Dermis blood vessel endothelial cell (primary cell): Measurements from ENCODE around the gene FSTL5. TPM values are rescaled to one million over a fixed set of nuclear protein-coding genes. Genes with fewer than 3 reads are reported as not detected.
"Not testable (repeated sequence)": the region's sequence is repeated elsewhere in the genome, so short reads cannot be mapped to it uniquely, and the experiment has no call there.

Experiments used
- DNase-seq: peaks from one replicate; pipeline ENCODE4 v3.0.0; 2010
- total RNA-seq: library from RNA; depleted of rRNA; stranded (reverse); fragments of >200 nt; gene quantifications from 2 replicates; pipeline ENCODE4 v1.2.3, GENCODE V29; 2014

The FSTL5 gene
- total RNA-seq, 1 donor from 2014 or later = under 0.01 TPM

- no peak for DNase-seq
Measured at GRCh38 chr4:161828061-161828460, 335.7 kb downstream of the FSTL5 start.

DNA sequence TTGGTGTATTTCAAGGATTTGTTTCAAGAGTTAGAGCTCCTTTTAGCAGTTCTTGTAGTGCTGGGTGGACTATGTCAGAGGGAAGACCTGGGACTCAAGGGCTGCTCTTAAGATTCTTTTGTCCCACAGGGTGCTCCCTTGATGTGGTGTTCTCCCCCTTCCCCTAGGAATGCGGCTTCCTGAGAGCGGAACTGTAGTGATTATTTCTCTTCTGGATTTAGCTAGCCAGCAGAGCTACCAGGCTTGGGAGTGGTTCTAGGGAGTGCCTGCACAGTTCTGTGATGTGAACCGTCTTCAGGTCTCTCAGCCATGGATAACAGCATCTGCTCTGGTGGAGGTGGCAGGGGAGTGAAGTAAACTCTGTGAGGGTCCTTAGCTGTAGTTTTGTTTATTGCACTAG is 336.8 kb downstream of the FSTL5 start:
- no peak for DNase-seq

DNA sequence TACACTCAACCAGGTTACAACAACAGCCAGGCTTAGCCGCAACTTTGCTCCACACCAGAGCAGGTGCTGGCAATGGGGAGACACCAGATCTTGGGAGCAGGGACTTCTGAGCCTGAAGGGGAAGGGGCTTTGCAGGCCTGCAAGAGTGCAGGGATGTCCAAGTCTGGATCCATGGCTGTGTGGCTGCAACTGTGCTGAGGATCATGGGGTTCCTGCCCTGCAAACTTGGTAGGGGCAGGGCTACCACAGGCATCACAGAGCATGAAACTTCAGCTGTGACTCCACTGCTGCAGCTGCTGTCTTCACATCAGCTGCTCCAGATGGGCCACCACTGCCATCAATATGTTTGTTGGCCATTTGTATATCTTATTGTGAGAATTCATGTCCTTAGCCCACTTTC is 340.4 kb downstream of the FSTL5 start:
- no peak for DNase-seq

DNA sequence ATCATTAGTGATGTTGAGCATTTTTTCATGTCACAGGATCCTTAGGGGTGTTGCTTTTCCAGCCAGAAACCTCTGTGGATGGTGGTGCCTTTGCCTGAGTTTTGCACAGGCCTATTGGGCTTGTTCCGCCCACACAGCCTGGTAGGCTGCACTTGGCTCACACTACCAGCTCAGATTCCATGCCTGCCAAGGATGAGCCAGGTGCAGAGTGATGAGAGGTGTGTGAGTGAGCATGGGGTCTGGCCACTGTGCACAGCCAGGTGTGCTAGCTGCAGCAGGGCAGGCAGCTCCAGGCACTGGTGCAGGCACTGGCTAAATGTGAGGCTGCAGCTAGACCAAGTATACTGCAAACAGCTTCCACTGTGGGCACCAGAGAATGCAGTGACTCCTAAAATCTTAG is 341.6 kb downstream of the FSTL5 start:
- no peak for DNase-seq

DNA sequence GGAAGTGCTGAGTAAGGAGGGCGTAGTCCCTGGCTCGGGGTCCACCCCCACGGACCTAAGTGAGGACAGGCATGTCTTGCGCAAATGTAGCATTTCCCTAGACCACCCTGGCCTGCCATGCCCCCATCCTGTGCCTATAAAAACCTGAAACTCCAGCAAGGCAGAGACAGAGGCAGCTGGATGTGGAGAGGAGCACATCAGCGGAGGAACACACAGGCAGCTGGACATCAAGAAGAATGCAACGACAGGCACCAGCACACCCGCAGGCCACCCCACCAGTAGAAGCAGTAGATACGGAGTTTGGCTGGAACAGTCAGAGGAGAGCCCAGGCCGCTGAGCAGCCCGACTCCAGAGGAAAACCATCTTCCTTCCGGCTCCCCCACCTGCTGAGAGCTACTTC is 345.9 kb downstream of the FSTL5 start:
- DNase-seq = no peak

DNA sequence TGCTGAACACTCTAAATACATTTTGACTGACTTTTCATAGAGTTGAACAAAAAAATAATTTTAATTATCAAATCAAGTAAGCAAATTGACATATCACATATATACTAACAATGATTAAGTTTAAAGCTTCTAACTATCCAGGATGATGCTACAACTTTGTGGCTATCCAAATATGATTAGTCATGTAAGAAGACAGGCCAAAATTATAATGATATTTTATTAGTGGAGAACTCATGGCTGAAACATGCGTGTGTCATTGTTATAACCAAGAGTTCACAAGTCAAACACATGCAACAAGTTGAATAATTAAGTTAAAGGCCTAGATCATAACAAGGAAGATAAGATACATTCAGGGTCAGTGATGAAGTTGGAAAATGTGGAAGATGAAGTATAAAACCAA is 346.8 kb downstream of the FSTL5 start:
- no peak for DNase-seq

DNA sequence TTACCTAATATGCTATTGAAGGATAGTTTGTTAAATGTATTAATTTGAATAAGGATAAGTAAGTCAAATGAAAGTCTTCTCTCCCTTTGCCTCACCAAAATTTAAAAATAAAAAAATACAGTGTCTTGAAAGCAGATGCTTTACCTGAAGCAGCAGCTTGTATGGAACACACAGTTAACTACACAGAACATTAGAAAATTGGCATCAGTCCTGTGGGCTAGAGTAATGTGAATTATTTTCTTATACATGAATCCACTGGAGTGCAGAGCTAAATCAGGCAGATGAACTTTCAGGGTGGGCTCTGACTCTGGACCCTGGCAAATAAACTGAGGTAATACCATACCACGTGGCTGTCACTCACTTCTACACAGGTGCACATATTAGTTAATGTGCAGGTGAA is 348.0 kb downstream of the FSTL5 start:
- no peak for DNase-seq

DNA sequence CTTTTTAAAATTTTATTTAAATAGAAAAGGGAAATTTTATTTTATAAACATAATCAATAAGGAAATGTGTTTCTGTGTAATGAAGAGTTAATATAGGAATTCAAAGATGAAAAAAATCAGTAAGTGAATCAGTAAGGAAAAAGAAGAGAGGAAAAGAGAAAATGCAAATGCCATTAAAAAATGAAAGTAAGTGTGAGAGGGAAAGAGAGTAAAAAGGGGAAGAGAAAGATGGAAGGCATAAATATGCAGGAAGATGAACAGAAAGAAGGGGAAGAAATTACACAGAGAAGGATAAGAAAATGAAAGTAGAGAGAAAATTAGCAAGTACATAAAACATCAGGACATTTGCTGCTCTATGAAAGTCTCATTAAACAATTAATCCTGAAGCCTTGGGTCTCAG is 349.9 kb downstream of the FSTL5 start:
- no peak for DNase-seq

- DNase-seq = no peak
Measured at GRCh38 chr4:161813389-161813788, 350.4 kb downstream of the FSTL5 start.

DNA sequence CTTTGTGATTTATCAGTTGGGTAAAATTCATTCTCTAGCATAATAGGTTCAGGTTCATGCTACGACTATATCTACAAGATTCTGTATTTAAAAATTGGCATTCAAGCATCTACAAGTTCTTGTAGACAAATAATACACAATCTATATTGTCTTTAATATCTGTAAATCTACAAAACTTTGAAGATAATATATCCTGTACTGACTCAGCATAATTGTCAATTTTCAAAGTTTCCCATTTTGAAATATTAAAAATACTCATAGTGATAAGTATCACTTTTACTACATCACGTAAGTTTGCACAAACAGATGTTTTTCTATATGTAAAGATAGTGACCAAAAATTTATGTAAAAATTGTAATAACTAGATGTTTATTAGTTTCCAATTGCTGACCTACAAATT is 360.6 kb downstream of the FSTL5 start:
- DNase-seq = no peak

- DNase-seq = no peak
Measured at GRCh38 chr4:161799710-161800109, 364.1 kb downstream of the FSTL5 start.

DNA sequence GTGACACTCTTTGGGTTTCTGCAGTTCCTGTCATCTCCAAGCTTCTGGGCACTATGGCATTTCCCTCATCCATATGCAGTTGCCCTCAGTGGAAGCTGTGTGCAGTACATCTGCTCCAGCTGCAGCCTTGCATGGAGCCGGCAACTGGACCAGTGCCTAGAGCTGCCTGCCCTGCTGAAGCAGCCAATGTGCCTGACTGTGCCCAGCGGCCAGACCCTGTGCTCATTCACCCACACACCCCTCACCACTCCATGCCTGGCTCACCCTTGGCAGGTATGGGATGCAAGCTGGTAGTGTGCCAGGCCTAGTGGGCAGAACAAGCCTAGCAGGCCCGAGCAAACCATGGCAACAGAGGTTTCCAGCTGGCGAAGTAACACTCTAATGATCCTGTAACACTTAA is 370.8 kb downstream of the FSTL5 start:
- no peak for DNase-seq

- no peak for DNase-seq
Measured at GRCh38 chr4:161791796-161792556, 371.8 kb downstream of the FSTL5 start.

GRCh38 chr4:161767116-161767515 is 396.7 kb downstream of the FSTL5 start:
- DNase-seq = no peak

DNA sequence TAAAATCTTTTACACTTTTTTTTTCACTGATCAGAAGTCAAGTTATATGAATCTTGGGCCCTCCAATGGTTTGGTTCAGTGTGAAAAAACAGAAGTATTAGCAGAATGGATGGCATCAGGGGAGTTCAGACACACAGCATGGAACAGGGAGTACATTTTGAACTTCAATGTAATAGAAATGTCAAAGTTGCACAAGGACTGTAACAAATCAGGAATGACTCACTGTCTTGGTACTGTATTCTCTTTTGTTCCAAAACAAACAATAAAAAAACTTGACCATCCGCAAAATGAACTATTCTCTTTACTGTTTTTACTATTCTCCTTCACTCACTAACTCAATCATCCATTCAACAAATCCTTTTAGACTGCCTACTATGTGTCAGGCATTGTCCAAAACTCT is 401.0 kb downstream of the FSTL5 start:
- peak; percentile 47 for DNase-seq

DNA sequence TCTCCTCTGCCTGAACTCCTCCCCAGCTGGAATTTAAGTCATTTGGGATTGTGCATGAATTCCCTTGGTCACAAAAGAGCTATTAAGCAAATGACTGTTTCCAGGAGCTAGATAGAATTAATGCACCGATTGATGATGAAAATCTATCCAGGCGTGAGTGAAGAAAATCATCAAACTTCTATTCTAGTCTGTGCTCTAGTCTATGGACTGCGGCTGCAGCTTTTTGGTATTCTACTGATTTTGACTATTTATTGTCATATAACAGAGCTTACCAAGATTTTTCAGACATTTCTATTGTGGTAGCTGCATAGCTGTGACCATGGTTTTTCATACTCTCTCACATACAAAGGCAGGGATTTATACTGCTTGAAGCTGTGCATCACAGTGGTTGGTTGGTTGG is 403.8 kb downstream of the FSTL5 start:
- DNase-seq = no peak

- not testable (repeated sequence) for DNase-seq
Measured at GRCh38 chr4:161758412-161758811, 405.4 kb downstream of the FSTL5 start.

GRCh38 chr4:161728929-161729328 is 434.9 kb downstream of the FSTL5 start:
- no peak for DNase-seq

DNA sequence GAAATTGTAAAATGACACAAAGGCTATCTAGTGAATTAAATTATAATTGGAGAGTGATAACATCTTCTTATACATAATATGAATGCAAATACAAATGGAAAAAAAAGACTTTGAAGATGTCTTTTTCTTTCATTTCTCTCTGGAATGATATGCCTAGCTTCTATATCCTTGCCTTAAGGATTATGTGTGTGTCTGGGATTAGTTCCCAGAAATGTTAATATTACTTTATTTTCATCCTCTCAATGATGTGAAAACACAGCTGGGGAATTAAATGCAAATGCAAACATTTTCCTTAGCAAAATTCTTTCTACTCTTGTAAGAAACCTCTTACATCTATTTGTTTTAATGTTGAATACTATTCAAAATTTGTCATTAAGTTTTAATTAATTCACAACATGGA is 441.9 kb downstream of the FSTL5 start:
- DNase-seq = no peak

DNA sequence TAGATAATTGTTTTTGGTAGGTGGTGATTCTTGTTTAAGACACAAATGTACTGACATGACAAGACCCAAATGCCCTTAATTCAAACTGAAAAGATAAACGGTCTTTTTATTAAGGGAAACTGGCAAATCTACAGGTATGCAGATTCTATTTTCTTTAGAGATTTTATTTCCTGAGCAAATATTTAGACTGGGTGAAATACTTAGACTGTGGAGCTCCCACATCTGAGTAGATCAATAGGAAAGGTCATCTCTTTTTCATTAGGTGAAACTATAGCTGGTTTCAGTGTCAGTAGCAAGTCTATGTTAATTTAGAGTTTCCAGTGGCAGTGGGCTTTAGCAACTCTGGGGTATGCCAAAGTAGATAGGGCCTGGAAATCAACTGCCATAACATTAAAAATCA is 446.7 kb downstream of the FSTL5 start:
- DNase-seq = no peak

DNA sequence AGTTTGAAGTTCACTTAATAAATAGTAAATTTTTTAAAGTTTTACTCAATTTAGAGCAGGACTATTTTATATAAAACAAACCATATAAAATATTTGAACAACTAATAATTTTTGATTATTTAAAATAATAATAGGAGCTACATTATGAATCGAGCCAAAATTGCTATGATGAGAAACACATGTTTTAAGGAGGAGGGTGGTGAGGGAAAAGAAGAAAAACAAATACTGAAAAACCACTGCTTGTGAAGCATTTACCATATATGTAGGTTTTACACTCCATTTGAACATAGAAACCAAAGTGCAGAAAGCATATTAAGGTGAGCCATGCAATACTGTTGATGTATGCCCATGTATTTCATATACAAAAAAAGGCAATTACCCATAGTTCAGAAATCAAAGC is 448.9 kb downstream of the FSTL5 start:
- no peak for DNase-seq

- peak; percentile 87 for DNase-seq
Measured at GRCh38 chr4:161714022-161714751, 449.6 kb downstream of the FSTL5 start.

DNA sequence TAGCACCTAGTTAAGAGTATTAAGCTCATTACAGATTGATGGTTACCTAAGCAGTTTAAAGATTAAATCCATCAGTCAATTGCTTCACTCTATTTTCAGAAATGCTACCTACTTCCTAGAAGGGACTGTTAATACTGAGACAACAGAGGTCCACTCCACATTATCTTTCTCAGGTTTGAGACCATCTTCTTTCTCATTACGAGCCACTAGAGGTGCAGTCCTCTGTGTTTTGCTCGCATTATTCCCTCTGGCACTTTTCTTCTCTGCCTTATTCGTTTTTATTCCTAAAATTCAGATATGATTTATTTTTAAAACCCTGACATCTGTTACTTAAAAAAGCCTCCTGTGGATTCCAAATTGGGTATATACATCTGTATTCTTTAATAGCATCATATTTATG is 459.1 kb downstream of the FSTL5 start:
- DNase-seq = no peak

DNA sequence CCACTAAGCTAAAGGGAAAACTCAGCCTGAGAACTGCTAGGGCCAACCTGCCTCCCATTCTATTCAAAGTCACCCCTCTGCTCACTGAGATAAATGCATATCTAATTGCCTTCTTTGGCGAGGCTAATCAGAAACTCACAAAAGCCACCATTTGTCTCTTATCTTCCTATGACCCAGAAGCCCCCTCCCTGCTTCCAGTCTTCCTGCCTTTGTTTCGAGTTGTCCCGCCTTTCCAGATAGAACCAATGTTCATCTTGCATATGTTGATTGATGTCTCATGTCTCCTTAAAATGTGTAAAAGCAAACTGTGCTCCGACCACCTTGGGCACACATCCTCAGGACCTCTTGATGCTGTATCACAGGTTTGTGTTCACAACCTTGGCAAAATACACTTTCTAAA is 459.8 kb downstream of the FSTL5 start:
- no peak for DNase-seq

DNA sequence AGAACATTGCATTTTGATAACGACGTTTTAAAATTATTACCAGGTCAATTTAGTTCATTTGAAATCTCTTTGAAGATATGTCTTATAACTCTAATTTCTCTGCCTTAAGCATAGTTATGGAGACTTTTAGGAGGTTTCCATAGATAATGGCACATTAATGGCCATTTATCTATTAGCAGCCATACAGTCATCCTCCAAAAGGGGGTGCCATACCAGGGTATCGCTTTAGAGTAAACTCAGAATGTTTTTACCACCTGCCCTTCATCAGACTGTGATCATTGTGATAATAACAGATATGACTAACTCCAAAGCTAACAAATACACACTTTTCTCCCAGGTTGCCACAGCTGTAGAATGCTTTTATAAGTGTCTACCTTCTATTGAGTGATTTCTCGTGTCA is 461.5 kb downstream of the FSTL5 start:
- DNase-seq = no peak
